UCSD-AML1 (cell line): Measurements from ENCODE around the gene CCL18.
"Not testable (repeated sequence)": the region's sequence is repeated elsewhere in the genome, so short reads cannot be mapped to it uniquely, and the experiment has no call there.

Source experiments
- DNase-seq: peaks from one replicate; lab custom pipeline; 2025; ENCODE audit not compliant: unreplicated experiment; lab: John Stamatoyannopoulos, UW

The CCL18 gene

DNA sequence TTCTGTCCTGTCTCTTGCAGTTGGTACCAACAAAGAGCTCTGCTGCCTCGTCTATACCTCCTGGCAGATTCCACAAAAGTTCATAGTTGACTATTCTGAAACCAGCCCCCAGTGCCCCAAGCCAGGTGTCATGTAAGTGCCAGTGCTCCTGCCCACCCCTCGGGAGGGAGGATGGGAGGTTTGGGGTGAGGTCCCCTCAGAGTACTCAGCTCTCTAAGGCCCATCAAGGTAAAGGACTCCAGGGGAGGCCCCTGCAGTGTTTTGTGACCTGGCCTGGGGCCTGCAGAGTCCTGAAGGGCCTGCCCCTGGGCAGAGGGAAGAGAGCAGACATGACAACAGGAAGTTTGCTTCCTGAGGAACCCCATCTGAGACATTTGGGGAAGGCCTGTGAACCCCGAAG, 6.4 kb downstream of the CCL18 start:
- DNase-seq: no peak

GRCh38 chr17:36071751-36072150, 7.7 kb downstream of the CCL18 start:
- no peak for DNase-seq

DNA sequence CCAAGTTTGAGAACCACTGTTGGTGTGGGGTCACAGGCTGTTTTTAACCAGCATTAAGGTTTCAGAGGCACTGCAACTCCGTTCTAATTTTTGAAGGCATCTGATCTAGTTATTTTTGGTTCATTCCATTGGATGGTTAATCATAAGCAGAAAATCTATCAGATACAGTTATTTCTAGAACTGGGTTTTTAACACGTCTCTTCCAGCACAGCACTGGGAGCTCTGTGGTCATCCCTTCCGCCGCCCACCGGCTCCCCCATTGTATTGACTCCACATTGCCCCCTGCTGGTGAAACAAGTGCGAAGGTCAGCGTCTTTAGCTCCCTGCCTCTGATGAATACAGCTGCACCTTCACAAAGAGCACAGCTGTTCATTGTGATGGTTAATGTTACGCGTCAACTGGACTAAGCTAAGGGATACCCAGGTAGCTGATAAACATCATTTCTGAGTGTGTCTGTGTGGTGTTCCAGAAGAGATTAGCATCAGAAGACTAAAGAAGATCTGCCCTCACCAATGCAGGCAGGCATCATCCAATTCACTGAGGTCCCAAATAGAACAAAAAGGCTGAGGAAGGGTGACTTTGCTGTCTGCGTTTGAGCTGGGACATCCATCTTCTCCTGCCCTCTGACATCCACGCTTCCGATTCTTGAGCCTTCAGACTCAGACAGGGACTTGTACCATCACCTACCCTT, 8.5 kb downstream of the CCL18 start:
- DNase-seq: peak; percentile 47

- DNase-seq: no peak
Measured at GRCh38 chr17:36074365-36074764, 10.3 kb downstream of the CCL18 start.

DNA sequence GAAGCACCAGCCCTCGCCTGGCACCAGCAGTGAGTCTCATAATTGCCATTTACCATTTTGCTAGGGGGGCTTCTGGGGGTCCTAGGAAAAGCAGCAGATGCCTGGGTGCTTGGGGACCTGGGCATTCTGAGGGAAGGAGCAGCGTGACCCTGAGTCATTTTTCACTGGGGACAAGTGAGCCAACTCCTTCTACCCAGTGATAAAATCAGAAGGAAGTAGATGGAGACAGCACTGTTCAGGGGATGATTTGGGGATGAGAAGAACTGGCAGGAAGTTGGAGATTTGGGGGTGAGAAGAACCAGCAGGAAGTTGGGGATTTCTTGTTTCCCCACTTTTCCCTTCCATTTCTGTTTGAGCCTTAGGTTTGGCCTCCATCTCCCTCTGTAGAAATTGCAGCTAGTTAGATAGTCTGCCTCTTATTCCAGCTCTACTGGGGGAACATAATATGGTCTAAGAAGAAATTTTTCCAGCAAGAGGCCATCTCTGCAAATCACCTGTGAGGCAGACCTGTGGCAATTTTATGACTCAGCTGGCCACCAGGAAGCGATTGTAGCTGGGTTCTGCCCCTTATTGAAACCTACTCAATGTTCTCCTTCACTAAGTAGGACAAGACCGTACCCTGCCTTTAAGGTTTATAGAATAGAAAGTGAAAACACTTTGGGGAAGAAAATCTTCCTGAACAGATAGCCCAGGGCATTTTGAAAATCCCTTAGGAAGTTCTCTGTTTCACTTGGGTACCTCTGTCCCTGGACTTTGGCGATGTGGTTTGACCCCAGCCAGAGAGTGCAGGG, 17.8 kb downstream of the CCL18 start:
- not testable (repeated sequence) for DNase-seq

GRCh38 chr17:36082482-36083120, 18.5 kb downstream of the CCL18 start:
- peak; percentile 49 for DNase-seq

DNA sequence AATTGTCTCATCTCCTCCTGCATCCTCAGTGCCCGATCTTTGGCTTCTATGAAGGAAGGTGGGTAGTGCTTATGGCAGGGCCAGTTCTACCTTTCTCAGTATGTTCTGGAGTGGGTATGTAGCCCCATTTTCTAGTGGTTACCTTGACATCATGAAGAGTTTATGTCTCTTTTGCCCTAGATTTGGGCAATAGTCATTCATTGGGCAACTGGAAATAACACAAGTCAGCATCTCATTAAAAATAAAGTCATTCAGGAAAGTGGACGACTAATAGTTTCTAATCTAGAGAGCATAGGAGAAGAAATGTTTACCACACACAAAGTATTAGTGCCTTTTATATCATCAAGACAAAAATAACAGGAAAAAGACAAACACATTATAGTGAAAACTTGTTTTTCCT, 19.6 kb downstream of the CCL18 start:
- not testable (repeated sequence) for DNase-seq

GRCh38 chr17:36085765-36086164, 21.7 kb downstream of the CCL18 start:
- DNase-seq: no peak

DNA sequence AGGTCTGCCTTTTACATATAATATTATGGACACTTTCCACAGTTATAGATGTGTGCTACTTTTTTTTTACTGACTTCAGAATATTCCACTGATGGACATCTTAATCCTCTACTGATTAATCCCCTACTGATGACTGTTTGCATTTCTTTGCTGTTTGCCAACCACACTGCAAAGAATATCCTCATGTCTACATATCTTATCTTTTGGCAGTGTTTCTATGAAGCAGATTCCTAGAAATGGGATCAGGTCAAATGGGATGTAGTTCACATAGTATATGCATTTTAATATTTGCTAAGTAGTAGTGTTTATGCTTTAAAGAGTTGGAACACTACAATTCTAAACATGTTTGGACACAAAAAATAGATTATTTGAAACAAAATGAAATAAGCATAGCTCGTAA, 22.7 kb downstream of the CCL18 start:
- DNase-seq: no peak

DNA sequence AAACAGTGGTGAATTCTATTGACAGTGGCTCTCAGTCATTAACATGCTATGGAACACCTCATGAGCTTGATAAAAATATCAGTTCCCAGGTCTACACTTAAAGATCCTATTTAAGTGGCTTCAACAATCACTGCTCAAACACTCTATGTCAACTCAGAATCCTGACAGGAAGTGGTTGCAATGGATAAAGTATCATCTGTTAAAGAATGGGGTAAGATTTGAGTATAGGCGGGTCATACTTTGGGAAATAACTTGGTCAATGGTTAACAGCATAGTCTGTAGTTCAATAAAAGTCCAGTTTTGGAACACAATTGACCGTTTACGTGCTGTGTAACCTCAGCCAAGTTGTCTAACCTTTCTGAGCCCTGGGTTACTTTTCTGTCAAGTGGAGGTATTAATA, 23.4 kb downstream of the CCL18 start:
- not testable (repeated sequence) for DNase-seq

GRCh38 chr17:36087897-36088572, 24.0 kb downstream of the CCL18 start:
- DNase-seq: not testable (repeated sequence)

DNA sequence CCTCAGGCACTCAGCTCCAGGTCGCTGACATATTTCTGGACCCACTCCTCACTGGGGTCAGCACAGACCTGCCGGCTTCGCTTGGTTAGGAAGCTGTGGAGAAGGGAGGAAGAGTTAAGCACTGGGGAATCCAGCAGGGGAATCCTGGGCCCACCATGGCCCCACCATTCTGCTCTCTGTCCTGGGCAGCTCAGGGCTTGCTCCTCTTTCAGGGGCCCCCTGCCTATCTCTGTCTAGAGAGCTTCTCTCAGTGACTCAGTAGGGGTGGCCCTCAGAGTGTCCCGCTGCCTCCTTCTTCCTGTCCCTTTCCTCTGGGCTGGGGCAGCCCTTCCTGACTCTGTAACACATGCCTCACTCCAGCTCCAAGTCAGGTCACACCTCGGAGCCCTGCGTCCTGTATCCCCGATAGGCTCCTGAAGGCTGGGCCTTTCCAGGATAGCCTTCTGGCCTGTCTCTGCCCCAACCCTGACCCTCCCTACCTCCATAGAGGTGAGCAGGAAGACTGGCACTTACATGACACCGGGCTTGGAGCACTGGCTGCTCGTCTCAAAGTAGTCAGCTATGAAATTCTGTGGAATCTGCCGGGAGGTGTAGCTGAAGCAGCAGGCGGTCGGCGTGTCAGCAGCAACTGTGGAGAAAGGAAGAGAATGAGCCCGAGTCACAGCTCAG, 24.7 kb downstream of the CCL18 start:
- DNase-seq: no peak

DNA sequence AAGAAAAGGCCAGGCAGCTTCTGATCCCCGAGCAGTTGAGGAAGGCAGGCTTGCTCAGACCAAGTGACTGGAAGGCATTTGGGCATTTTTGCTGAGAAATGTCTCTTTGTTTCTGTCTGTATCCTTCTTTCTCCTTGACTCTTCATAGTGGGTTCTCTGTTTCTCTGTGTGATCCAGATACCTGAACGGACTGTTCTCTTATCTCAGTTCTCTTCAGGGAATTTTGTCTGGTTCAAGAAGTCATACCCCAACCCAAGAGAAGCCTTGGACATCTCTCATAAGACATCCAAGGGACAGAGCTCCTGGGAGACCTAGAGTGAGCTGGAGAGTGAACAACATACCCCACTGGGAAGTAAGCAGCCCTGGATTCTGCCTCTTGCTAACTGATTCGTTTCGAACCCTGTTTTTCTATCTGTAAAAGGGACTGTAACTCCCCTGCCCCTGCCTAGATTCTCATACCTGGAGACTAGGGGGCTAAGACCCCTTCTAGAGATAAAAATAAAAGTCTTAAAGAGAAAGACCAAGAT, 25.3 kb downstream of the CCL18 start:
- DNase-seq: no peak

GRCh38 chr17:36089888-36090836, 26.1 kb downstream of the CCL18 start, which contains the start of gene CCL3:
TSS of gene CCL3 (minus strand) at chr17:36090143. CDS start at chr17:36090058, 85 bp downstream.
- DNase-seq: no peak

- no peak for DNase-seq
Measured at GRCh38 chr17:36092230-36092629, 28.2 kb downstream of the CCL18 start.

DNA sequence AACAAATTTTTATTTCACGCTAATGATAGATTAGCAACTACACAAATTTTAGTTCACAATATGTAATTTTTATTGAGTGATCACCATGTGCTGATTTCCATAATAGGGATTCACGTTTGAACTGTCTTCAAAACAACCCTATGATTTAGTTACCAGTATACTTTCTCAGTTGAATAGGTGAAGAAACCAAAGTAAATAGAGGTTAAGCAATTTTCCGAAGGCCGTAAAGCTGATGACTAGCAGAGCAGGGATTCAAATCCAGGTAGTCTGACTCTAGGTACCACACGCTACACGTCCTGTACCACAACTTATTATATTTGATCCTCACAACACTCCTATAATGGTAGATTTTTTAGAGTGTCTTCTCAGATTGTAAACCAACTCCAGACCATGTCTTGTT, 28.6 kb downstream of the CCL18 start:
- DNase-seq: not testable (repeated sequence)

DNA sequence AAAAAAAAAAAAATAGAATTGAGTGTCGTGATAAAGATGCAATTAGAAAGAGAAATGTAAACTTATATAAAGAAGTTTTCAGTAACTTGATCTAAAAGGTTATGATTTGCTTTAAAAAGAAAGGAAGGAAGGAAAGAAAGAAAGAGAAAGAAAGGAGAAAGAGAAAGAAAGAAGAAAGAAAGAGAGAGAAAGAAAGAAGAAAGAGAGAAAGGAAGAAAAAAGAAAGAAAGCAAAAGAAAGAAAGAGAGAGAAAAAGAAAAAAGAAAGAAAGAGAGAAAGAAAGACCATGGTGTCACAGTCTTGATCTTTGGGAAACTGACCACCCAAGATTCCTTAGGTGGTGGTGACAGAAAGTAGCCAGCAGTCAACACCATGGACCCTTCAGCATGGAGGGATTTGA, 30.2 kb downstream of the CCL18 start:
- no peak for DNase-seq

GRCh38 chr17:36094746-36095145, 30.7 kb downstream of the CCL18 start:
- no peak for DNase-seq

GRCh38 chr17:36095992-36096391, 31.9 kb downstream of the CCL18 start:
- no peak for DNase-seq
